Smooth muscle cell (in vitro differentiated cells): ENCODE measurements around the gene SQSTM1. TPM values are rescaled to one million over a fixed set of nuclear protein-coding genes. Genes with fewer than 3 reads are reported as not detected.
A peak's percentile ranks its signal among the peaks of the same experiment; 100 is the strongest.

ENCODE experiments used
- DNase-seq: peaks from one replicate; lab custom pipeline; 2025; ENCODE audit not compliant: unreplicated experiment; lab: John Stamatoyannopoulos, UW
- H2AFZ ChIP-seq: fragments of 200-600 bp; sonication (generic); 2 replicates; pipeline ENCODE4 v1.6.0; 2016; ENCODE audit warnings: antibody characterized with exemption, low read depth, mild to moderate bottlenecking
- H3F3A ChIP-seq: fragments of 200-600 bp; sonication (generic); 2 replicates; pipeline ENCODE4 v1.6.0; 2017; ENCODE audit warnings: antibody characterized with exemption, low read depth
- H3K27ac ChIP-seq: fragments of 200-600 bp; sonication (generic); 2 replicates; pipeline ENCODE4 v1.5.1; 2016; ENCODE audit warnings: low read depth, mild to moderate bottlenecking
- H3K27me3 ChIP-seq: fragments of 200-600 bp; sonication (generic); 2 replicates; pipeline ENCODE4 v1.6.1; 2016; ENCODE audit warnings: low read depth, mild to moderate bottlenecking
- H3K36me3 ChIP-seq: fragments of 200-600 bp; sonication (generic); 2 replicates; pipeline ENCODE4 v1.5.1; 2016; ENCODE audit warnings: low read depth
- H3K4me1 ChIP-seq: fragments of 200-600 bp; sonication (generic); 2 replicates; pipeline ENCODE4 v1.5.1; 2016; ENCODE audit warnings: low read depth
- H3K4me2 ChIP-seq: fragments of 200-600 bp; sonication (generic); 2 replicates; pipeline ENCODE4 v1.6.0; 2016; ENCODE audit warnings: mild to moderate bottlenecking
- H3K4me3 ChIP-seq: fragments of 200-600 bp; sonication (generic); 2 replicates; pipeline ENCODE4 v1.5.1; 2016; ENCODE audit warnings: mild to moderate bottlenecking
- H3K79me2 ChIP-seq: fragments of 200-600 bp; sonication (generic); 2 replicates; pipeline ENCODE4 v1.6.0; 2016; ENCODE audit warnings: low read depth, mild to moderate bottlenecking
- H3K9ac ChIP-seq: fragments of 200-600 bp; sonication (generic); 2 replicates; pipeline ENCODE4 v1.6.0; 2016; ENCODE audit warnings: low read depth
- H3K9me3 ChIP-seq: fragments of 200-600 bp; sonication (generic); replicated peaks from 2 replicates; pipeline ENCODE4 v1.5.1; 2016; ENCODE audit warnings: low read depth
- H4K20me1 ChIP-seq: fragments of 200-600 bp; sonication (generic); 2 replicates; pipeline ENCODE4 v1.6.0; 2016; ENCODE audit warnings: low read depth
- WGBS: methylation state at CpG from one replicate; pipeline ENCODE4 v1.1.7; 2016; ENCODE audit warnings: low lambda C conversion rate; 5-methylcytosine and 5-hydroxymethylcytosine counted together
- polyA plus RNA-seq: library from polyadenylated mRNA; unstranded; fragments of >200 nt; fragmentation: Nextera tagmentation; extraction: Ambion mirVana; gene quantifications from 2 replicates; pipeline ENCODE4 v1.2.1, GENCODE V29; 2016
- total RNA-seq: library from RNA; depleted of rRNA; stranded (reverse); fragments of >200 nt; gene quantifications from 2 replicates; pipeline ENCODE4 v1.2.3, GENCODE V29; 2014
- TF ChIP-seq, protein P1 (sequence below): fragments of 200-600 bp; sonication (generic); IDR thresholded peaks from 2 replicates; pipeline ENCODE4 v1.5.1; 2017; ENCODE audit warnings: borderline replicate concordance, mild to moderate bottlenecking, antibody characterized with exemption; ENCODE audit not compliant: insufficient read depth, poor library complexity, severe bottlenecking

SQSTM1 gene
- total and polyA plus RNA-seq, 2 experiments from 2014 or later = 114 to 159 TPM

DNA sequence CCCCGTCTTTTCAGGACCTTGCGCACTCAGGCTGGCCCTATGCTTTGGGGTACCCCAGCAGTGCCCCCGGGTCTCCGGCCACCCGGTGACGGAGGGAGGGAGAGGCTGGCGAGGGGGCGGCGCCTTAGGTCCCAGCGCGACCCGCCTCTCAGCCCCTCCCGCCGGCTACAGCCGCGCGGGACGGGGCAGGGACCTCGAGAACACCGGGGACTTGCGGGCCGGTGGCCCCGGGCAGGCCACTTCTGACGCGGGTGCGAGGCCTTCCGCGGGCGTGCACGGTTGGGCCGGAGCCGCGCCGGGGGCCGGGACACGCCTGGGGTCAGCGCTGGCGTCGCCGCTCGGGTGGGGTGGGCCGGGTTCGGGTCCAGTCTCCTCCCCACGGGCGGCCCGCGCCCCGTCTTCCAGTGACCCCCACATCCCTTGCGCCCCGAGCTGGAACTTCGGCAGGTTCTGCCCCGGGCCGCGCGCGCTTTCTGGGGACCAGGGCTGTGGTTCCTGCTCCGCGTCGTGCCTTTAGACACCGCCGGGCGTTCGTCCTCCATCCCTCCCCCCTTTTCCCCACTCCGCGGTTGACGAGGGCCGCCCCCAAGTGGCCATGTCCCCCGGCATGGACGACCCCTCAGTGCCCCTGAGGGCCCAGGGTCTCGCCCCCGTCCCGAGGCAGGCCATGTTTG lies 3.8 kb upstream of the SQSTM1 start:
- no peaks in the 10 kb centered on the region for H3K36me3 ChIP-seq
- H3K27ac ChIP-seq = no peak overlapping the region
- H3K4me3 ChIP-seq = peak overlapping the region; percentile 66
- H3K9me3 ChIP-seq = no peaks in the 10 kb centered on the region
- H3K4me2 ChIP-seq = peak overlapping the region; percentile 95
- no peak for DNase-seq
- WGBS = 7% methylated on average over 33 of the region's 72 CpGs
- H3K27me3 ChIP-seq = no peaks in the 10 kb centered on the region
- TF ChIP-seq, protein P1, sequence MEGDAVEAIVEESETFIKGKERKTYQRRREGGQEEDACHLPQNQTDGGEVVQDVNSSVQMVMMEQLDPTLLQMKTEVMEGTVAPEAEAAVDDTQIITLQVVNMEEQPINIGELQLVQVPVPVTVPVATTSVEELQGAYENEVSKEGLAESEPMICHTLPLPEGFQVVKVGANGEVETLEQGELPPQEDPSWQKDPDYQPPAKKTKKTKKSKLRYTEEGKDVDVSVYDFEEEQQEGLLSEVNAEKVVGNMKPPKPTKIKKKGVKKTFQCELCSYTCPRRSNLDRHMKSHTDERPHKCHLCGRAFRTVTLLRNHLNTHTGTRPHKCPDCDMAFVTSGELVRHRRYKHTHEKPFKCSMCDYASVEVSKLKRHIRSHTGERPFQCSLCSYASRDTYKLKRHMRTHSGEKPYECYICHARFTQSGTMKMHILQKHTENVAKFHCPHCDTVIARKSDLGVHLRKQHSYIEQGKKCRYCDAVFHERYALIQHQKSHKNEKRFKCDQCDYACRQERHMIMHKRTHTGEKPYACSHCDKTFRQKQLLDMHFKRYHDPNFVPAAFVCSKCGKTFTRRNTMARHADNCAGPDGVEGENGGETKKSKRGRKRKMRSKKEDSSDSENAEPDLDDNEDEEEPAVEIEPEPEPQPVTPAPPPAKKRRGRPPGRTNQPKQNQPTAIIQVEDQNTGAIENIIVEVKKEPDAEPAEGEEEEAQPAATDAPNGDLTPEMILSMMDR = no peak
- H4K20me1 ChIP-seq = peaks cover 8% of the 10 kb centered on the region
- H3K4me1 ChIP-seq = peaks cover 30% of the 10 kb centered on the region
- H3K9ac ChIP-seq = peak overlapping the region; percentile 51
- peak overlapping the region; percentile 19 for H2AFZ ChIP-seq
- peaks cover 7% of the 10 kb centered on the region for H3K79me2 ChIP-seq
- peaks cover 20% of the 10 kb centered on the region for H3F3A ChIP-seq

DNA sequence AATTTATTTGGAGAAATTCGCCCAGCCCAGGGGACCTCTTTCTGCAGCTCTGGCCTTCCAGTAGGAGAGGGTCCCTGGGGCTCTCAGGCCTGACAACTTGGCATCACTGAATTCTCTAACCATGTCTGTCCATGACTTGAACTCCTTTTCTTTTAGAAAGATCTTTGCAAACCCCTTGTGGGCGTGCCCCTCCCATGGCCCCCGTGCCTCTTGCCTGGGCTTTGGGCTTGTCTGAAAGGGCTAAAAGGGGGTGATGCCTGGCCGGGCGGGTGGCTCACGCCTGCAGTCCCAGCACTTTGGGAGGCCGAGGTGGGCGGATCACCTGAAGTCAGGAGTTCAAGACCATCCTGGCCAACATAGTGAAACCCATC lies 3.2 kb upstream of the SQSTM1 start:
- Histone ChIP-seq H3K9me3 (no peaks in the 10 kb centered on the region), H4K20me1 (peaks cover 14% of the 10 kb centered on the region), H3K4me3 (peak overlapping the region; percentile 66), H3F3A (peaks cover 24% of the 10 kb centered on the region), H3K9ac (peak overlapping the region; percentile 51), H3K4me2 (peak overlapping the region; percentile 95), H3K27me3 (no peaks in the 10 kb centered on the region), H3K4me1 (peaks cover 35% of the 10 kb centered on the region), H3K27ac (no peak overlapping the region), H2AFZ (peak overlapping the region; percentile 19), H3K36me3 (no peaks in the 10 kb centered on the region), H3K79me2 (peaks cover 12% of the 10 kb centered on the region)
- no peak for DNase-seq
- TF ChIP-seq, protein P1 = no peak
- WGBS = 91% methylated on average over 8 of the region's 8 CpGs

DNA sequence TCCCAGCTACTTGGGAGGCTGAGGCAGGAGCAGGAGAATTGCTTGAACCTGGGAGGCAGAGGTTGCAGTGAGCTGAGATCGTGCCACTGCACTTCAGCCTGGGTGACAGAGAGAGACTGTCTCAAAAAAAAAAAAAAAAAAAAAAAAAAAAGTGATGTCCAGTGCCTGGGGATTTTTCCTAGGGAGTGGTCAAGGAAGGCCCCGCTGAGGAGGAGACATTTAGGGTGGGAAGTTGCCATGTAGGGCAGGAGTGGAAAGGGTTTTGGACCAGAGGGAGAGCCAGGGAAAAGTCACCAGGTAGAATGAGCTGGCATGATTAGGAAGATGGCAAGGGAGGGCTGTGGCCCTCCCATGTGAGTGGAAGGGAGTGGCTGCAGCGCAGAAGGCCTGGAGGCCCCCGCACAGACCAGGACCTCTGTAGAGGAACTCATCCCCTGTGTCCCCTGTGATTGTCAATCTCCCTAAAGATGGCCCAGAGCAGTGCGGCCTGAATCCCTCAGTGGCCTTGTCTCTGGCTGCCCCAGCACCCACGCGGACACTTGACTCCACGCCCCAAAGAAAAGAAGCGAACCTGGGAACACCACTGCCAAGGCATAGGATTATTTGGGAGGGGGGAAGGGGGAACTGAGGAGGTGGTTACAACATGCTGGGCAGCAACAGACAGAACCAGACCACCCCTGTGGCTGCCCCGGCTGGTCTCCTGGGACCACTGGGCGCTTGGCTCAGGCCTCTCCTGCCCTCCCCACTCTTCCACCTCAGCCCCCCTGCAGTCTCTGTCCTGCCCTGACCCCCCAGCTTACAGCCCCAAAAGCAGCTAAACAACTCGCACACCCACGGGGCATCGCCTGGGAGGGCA lies 2.6 kb upstream of the SQSTM1 start:
- H3K27ac ChIP-seq = peak overlapping the region; percentile 100
- H2AFZ ChIP-seq = no peak overlapping the region
- WGBS = 76% methylated on average over 14 of the region's 14 CpGs
- H3K27me3 ChIP-seq = no peaks in the 10 kb centered on the region
- TF ChIP-seq, protein P1 = no peak
- no peaks in the 10 kb centered on the region for H3K36me3 ChIP-seq
- H3K9me3 ChIP-seq = no peaks in the 10 kb centered on the region
- H3K4me3 ChIP-seq = peak overlapping the region; percentile 49
- peak overlapping the region; percentile 96 for H3K4me2 ChIP-seq
- peaks cover 40% of the 10 kb centered on the region for H3K4me1 ChIP-seq
- H3K79me2 ChIP-seq = peaks cover 19% of the 10 kb centered on the region
- DNase-seq = no peak
- peak overlapping the region; percentile 99 for H3K9ac ChIP-seq
- peaks cover 24% of the 10 kb centered on the region for H3F3A ChIP-seq
- peaks cover 20% of the 10 kb centered on the region for H4K20me1 ChIP-seq
